Stimulated activated memory B cell treated with anti-CD40 and anti-IgM and Interleukin-4, amounts not matched to agents 10 μg/mL and 1 μg/mL and 100 μg/mL, for 72 hours (primary cell): Measurements from ENCODE around the gene DPYSL4.
"Not testable (repeated sequence)": the region's sequence is repeated elsewhere in the genome, so short reads cannot be mapped to it uniquely, and the experiment has no call there.

Experiments
- ATAC-seq: fragments of 150-1000 bp; cut with Tn5 transposase; 2 replicates; pipeline ENCODE4 v1.10.0; 2021
- H3K27ac Mint-ChIP-seq: one replicate; pipeline ENCODE4 v1.8.0; 2022; ENCODE audit warnings: mild to moderate bottlenecking, mixed read lengths
- H3K27me3 Mint-ChIP-seq: one replicate; pipeline ENCODE4 v1.8.0; 2022; ENCODE audit warnings: mixed read lengths
- H3K36me3 Mint-ChIP-seq: one replicate; pipeline ENCODE4 v1.8.0; 2022; ENCODE audit warnings: mixed read lengths
- H3K4me1 Mint-ChIP-seq: one replicate; pipeline ENCODE4 v1.8.0; 2022; ENCODE audit warnings: mixed read lengths
- H3K4me3 Mint-ChIP-seq: one replicate; pipeline ENCODE4 v1.8.0; 2022; ENCODE audit warnings: mild to moderate bottlenecking, moderate library complexity, mixed read lengths
- H3K9me3 Mint-ChIP-seq: one replicate; pipeline ENCODE4 v1.8.0; 2022; ENCODE audit warnings: mixed read lengths

Gene DPYSL4

DNA sequence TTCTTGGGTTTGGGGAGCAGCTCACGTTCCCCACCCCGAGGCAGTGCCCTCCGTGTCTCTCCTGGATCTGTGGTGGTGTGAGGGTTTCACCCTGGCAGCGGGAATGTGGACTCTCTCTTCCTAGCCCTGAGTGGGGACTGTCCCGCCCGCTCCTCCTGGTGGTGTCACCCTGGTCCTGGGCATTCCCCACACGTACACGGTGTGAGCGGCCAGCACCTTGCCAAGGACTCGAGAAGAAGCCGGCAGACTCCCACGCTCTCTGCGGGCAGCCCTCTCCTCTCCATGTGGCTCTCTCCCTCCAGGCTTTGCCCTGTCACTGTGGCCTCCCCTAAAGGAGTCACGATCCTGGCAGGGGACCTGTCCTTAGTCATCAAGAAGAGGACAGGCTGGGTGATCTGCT is 24.0 kb downstream of the DPYSL4 start:
- Mint-ChIP-seq H3K27me3 (no peaks in the 10 kb centered on the region), H3K4me1 (peaks cover 11% of the 10 kb centered on the region), H3K36me3 (peaks cover 38% of the 10 kb centered on the region), H3K27ac (no peak overlapping the region), H3K9me3 (peaks cover 20% of the 10 kb centered on the region), H3K4me3 (no peak overlapping the region)
- no peak for ATAC-seq

DNA sequence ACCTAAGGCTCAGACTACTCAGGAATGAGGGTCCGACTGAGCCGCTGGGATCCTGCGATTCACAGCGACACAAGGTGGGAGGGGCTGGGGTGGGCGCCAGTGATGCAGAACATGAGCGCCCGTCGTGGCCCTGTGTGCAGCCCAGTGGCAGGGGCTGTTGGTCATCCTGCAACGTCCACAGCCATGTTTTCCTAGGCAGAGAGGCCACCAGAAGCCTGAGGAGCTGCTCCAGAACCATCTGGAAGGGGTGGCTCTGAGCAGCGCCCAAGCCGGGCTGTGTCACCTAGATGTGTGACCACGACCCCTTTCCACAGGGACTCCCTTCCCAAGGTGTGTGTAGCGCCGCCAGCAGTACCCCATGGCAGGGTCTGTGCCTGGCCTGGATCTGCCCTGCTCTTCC is 24.5 kb downstream of the DPYSL4 start:
- H3K4me3 Mint-ChIP-seq: no peak overlapping the region
- peaks cover 20% of the 10 kb centered on the region for H3K9me3 Mint-ChIP-seq
- no peak overlapping the region for H3K27ac Mint-ChIP-seq
- no peaks in the 10 kb centered on the region for H3K27me3 Mint-ChIP-seq
- H3K4me1 Mint-ChIP-seq: peaks cover 11% of the 10 kb centered on the region
- peaks cover 38% of the 10 kb centered on the region for H3K36me3 Mint-ChIP-seq
- no peak for ATAC-seq

DNA sequence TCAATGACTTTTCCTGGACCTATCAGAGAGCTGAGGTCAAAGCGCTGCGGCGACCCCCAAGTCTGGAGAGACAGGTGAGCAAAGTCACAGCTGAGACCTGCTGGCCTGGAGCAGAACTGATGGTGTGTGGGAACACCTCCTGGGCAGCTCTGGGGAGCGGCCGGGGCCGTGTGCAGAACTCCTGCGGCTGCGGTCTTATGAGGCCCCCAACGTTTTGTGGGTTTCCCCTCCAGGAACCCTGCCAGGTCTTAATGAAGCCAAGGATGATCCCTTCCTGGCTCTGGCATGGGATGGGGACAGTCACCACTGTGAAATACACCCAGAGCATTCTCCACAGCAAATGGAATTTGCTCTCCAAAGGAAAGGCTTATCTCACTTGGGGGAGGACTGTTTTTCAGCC is 26.1 kb downstream of the DPYSL4 start:
- ATAC-seq: no peak
- no peaks in the 10 kb centered on the region for H3K27me3 Mint-ChIP-seq
- H3K4me1 Mint-ChIP-seq: peaks cover 11% of the 10 kb centered on the region
- peaks cover 44% of the 10 kb centered on the region for H3K36me3 Mint-ChIP-seq
- no peak overlapping the region for H3K4me3 Mint-ChIP-seq
- no peak overlapping the region for H3K27ac Mint-ChIP-seq
- H3K9me3 Mint-ChIP-seq: peaks cover 20% of the 10 kb centered on the region

DNA sequence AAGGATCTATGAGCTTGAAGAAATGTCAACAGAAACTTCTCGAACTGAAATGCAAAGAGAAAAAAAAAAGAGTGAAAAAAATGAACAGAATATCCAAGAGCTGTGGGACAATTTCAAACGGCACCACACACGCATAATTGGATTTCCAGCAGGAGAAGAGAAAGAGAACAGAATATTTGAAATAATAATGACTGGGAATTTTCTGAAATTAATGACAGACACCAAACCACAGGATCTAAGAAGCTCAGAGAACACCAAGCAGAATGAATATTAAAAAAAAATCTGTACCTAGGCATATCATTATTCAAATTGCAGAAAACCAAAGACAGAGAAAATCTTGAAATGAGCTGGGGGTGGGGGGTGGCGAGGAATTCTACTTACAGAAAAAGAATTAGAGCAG is 27.2 kb downstream of the DPYSL4 start:
- H3K9me3 Mint-ChIP-seq: peaks cover 22% of the 10 kb centered on the region
- H3K4me3 Mint-ChIP-seq: no peak overlapping the region
- no peaks in the 10 kb centered on the region for H3K27me3 Mint-ChIP-seq
- H3K27ac Mint-ChIP-seq: no peak overlapping the region
- peaks cover 50% of the 10 kb centered on the region for H3K36me3 Mint-ChIP-seq
- peaks cover 3% of the 10 kb centered on the region for H3K4me1 Mint-ChIP-seq
- no peak for ATAC-seq

DNA sequence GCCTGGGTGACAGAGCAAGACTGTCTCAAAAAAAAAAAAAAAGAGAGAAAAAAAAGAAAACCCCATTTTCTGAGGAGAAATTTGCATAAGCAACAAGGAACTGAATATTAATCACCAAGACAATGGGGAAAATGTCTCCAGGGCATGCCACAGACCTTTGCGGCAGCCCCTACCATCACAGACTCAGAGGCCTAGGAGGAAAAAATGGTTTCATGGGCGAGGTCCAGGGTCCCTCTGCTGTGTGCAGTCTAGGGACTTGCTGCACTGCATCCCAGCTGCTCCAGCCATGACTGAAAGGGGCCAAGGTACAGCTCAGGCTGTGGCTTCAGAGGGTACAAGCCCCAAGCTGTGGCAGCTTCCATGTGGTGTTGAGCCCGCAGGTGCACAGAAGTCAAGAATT is 29.7 kb downstream of the DPYSL4 start:
- H3K4me3 Mint-ChIP-seq, H3K27ac Mint-ChIP-seq, ATAC-seq, H3K4me1 Mint-ChIP-seq, H3K27me3 Mint-ChIP-seq: not testable (repeated sequence)
- Mint-ChIP-seq H3K36me3 (peaks cover 57% of the 10 kb centered on the region), H3K9me3 (peaks cover 22% of the 10 kb centered on the region)

DNA sequence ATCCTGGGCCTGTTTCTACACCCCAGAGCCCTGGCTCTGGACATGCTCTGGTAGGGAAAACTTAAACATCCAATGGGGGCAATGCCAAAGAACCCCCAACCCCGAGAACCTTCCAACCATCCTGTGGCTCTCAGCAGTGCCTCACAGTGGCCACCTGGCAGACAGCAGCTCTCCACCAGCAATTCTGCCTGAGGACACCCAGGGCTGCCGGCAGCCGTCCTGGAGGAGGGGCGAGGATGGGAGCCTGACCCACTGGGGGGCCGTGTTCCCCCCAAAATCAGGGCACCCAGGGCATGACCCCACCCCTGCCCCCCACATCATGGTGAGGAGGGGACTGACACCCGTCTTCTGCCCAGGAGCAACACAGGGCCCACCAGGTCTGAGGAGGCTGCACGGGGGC is 32.7 kb downstream of the DPYSL4 start:
- peaks cover 10% of the 10 kb centered on the region for H3K4me1 Mint-ChIP-seq
- H3K27me3 Mint-ChIP-seq: no peaks in the 10 kb centered on the region
- H3K36me3 Mint-ChIP-seq: peaks cover 32% of the 10 kb centered on the region
- no peak for ATAC-seq
- H3K9me3 Mint-ChIP-seq: peaks cover 10% of the 10 kb centered on the region
- no peak overlapping the region for H3K27ac Mint-ChIP-seq
- no peak overlapping the region for H3K4me3 Mint-ChIP-seq

DNA sequence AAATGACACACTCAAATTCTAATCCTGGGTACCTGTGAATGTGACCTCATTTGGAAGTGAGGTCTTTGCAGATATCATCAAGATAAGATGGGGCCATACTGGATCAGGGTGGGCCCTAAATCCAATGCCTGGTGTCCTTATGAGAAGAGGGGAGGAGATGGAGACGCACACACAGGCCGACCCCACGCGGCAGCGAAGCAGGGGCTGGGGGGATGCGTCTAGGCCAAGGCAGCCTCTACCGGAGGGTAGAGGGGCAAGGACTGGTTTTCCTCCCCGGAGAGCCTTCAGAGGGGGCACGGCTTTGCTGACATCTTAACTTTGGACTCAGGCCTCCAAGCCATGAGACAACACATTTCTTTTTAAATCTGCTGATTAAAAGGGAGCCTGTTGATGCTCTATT is 33.3 kb downstream of the DPYSL4 start:
- H3K27ac Mint-ChIP-seq: no peak overlapping the region
- peaks cover 10% of the 10 kb centered on the region for H3K4me1 Mint-ChIP-seq
- no peak for ATAC-seq
- H3K9me3 Mint-ChIP-seq: peaks cover 8% of the 10 kb centered on the region
- H3K27me3 Mint-ChIP-seq: no peaks in the 10 kb centered on the region
- H3K36me3 Mint-ChIP-seq: peaks cover 29% of the 10 kb centered on the region
- no peak overlapping the region for H3K4me3 Mint-ChIP-seq

DNA sequence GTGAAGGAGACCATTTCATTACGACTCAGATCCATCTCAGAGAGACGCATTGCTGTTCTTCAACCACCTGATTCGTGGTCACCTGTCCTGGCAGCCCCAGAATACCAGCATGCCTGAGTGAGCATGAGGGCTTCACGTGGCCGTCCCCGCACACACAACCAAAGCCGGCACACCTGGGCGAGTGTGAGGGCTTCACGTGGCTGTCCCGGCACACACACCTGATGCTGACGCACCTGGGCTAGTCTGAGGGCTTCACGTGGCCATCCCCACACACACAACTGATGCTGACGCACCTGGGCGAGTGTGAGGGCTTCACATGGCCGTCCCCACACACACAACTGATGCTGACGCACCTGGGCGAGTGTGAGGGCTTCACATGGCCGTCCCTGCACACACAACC is 34.2 kb downstream of the DPYSL4 start:
- not testable (repeated sequence) for H3K4me3 Mint-ChIP-seq, H3K9me3 Mint-ChIP-seq, H3K27me3 Mint-ChIP-seq, H3K27ac Mint-ChIP-seq, ATAC-seq
- Mint-ChIP-seq H3K4me1 (peaks cover 10% of the 10 kb centered on the region), H3K36me3 (peaks cover 23% of the 10 kb centered on the region)

DNA sequence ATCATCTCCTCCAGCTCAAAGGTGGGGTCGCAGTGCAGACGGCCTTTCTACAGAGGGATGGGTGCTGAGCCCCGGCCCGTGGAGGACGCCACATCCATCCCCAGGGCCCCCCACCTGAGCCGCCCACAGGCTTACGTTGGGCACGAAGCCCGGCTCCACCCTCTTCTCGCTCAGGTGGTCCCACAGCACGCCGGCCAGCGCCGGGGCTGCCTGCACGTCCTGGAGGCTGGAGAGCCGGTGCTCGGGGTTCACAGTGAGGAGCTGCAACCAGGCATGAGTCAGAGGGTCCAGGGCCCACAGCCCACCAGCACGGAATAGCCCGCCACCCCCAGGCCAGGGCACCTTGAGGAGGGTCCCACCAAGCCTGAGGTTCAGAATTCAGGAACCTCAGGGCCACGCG is 36.0 kb downstream of the DPYSL4 start:
- Mint-ChIP-seq H3K27me3 (no peaks in the 10 kb centered on the region), H3K9me3 (peaks cover 2% of the 10 kb centered on the region), H3K4me3 (no peak overlapping the region), H3K36me3 (peaks cover 18% of the 10 kb centered on the region), H3K4me1 (peaks cover 10% of the 10 kb centered on the region), H3K27ac (no peak overlapping the region)
- ATAC-seq: no peak

DNA sequence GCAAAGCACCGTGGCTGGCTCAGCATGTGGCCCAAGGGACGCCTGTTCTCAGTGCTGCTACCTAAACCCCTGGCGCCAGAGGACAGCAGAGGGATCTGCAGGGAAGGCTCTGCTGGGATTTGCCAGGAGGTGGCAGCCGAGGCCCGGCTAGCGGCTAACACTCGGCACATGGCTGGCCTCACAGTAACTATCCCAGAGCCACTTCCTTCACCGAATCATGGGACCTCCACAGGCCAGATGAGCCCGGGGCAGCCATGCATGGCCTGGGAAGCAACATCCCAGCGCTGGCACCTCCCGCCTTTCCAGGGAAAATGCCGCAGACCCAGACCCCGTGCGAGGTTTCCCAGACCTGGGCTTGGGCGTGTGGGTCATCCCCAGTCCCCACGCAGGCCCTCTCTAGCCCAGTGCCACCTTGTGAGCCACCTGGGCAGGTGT is 36.4 kb downstream of the DPYSL4 start:
- Mint-ChIP-seq H3K9me3 (peaks cover 2% of the 10 kb centered on the region), H3K4me3 (no peak overlapping the region), H3K36me3 (peaks cover 16% of the 10 kb centered on the region), H3K27me3 (no peaks in the 10 kb centered on the region), H3K27ac (no peak overlapping the region), H3K4me1 (peaks cover 10% of the 10 kb centered on the region)
- peak; percentile 74 for ATAC-seq

DNA sequence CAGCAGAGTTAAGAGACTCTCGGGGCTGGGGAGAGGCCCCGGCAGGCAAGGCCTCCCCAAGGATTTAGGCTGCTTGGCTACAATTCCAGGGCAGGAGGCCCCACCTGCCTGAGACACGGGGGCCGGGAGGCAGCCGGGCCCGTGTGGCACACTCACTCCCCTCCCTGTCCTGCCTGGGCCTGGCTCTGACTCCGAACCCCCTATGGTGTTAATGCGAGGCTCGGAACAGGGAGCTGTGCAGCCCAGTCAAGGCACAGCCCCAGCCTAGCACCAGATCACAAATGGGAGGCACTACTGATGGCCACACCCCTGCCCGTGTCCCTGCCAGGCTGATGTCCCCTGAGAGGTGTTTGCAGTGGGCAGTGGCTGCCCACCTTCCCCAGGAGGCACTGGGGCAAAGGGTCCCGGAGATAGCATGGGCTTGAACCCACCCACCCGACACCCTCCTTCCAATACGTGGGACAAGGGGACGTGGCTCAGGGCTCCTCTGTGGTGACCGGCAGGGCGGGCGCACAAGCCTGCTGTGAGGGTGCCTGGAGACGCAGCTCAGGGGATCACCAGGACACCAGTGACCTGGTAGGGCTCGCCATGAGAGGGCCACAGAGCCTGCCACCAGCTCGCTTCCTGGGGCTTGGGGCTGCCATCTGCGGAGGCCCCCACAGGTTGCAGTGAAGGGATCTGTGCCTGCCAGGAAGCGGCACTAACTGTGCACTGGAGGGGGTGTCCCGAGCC is 37.0 kb downstream of the DPYSL4 start:
- no peak for ATAC-seq
- peaks cover 12% of the 10 kb centered on the region for H3K36me3 Mint-ChIP-seq
- peaks cover 10% of the 10 kb centered on the region for H3K4me1 Mint-ChIP-seq
- peaks cover under 1% of the 10 kb centered on the region for H3K9me3 Mint-ChIP-seq
- H3K27ac Mint-ChIP-seq: no peak overlapping the region
- no peak overlapping the region for H3K4me3 Mint-ChIP-seq
- no peaks in the 10 kb centered on the region for H3K27me3 Mint-ChIP-seq

DNA sequence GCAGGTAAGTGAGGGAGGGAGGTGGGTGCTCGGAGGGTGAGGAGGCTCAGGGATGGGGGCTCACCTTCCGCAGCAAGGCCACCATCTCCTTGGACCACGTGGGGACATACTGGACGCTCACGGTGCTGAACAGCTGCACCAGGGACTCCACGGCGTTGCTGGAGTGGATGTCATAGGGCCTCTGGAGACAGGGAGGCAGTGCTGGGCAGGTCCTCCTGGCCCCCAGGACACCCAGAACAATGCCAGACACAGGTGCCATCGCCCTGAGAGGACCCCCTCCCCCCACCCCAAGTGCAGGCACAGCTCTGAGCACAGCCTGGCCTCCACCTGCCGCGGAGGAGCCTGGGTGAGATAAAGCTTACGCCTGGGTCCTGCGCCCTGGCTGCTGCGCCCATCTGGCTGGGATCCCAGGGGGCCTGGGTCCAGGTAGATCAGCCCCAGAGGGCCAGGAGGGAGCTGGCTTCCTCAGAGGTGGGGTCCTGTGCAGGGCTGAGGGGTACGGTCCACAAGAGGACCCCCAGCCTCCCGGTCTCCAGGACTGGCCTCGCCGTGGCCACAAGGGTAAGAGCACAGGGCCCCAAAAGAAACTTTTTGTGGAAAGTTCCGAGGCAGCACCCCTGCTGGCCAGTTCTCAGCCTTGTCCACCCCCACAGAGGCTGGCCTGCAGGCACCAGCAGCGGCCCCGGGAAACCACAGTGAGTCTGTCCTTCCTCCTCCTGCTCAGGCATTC is 37.8 kb downstream of the DPYSL4 start:
- H3K4me3 Mint-ChIP-seq: no peak overlapping the region
- H3K9me3 Mint-ChIP-seq: no peaks in the 10 kb centered on the region
- no peak overlapping the region for H3K27ac Mint-ChIP-seq
- H3K36me3 Mint-ChIP-seq: peaks cover 6% of the 10 kb centered on the region
- H3K4me1 Mint-ChIP-seq: peaks cover 10% of the 10 kb centered on the region
- ATAC-seq: no peak
- no peaks in the 10 kb centered on the region for H3K27me3 Mint-ChIP-seq

DNA sequence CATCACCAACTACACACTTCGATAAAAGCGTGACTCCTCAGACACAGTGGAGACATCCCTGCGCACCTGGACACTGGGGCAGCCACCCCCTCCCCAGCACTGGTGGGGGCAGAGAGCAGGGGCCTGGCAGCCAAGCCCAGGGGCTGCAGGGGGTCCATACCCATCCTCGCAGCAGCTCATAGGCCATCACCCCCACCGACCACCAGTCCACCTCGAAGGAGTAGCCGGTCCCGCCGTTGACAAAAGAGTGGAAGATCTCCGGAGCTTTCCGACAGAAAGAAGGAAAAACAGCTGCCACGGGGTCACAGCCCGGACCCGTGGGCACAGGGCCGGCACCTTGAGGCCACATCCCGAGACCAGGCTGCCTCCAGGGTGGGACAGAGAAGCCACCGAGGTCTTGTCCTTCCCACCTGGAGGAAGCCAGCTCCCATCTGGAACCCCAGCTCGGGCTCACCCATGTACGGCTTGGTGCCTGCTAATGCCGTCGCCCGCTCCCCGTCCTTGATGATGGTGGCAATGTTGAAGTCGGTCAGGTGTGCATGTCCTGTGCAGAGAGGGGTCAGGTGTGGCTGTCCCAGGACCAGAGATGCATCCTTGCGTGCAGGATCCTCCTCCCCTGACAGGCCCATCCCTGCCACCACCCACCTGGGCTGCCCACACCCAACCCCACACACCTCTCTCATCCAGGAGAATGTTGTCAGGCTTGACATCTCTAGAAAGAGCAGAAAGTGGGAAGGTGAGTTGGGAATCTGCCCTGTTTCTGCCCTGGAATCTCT is 38.5 kb downstream of the DPYSL4 start:
- Mint-ChIP-seq H3K27ac (no peak overlapping the region), H3K27me3 (no peaks in the 10 kb centered on the region), H3K36me3 (peaks cover 6% of the 10 kb centered on the region), H3K4me1 (peaks cover 14% of the 10 kb centered on the region), H3K9me3 (no peaks in the 10 kb centered on the region), H3K4me3 (no peak overlapping the region)
- ATAC-seq: no peak

DNA sequence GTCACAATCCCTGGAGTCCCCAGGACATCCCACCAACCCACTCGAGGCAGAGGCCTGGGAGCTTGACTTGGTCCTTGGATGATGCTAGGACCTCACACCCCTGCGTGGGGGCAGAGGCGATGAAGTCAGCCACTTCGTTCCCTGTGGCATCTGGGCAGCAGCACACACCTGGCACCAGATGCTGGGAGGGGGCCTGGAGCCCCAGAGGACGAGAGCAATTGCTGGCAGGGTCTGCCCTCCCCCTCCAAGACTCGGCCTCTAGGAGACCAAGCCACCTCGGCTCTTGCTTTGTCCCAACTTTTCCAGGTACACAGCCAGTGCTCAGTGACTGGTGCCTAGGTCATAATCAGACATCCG is 39.1 kb downstream of the DPYSL4 start:
- Mint-ChIP-seq H3K27ac (no peak overlapping the region), H3K4me1 (peaks cover 14% of the 10 kb centered on the region), H3K36me3 (peaks cover under 1% of the 10 kb centered on the region), H3K9me3 (no peaks in the 10 kb centered on the region), H3K4me3 (no peak overlapping the region), H3K27me3 (no peaks in the 10 kb centered on the region)
- no peak for ATAC-seq

DNA sequence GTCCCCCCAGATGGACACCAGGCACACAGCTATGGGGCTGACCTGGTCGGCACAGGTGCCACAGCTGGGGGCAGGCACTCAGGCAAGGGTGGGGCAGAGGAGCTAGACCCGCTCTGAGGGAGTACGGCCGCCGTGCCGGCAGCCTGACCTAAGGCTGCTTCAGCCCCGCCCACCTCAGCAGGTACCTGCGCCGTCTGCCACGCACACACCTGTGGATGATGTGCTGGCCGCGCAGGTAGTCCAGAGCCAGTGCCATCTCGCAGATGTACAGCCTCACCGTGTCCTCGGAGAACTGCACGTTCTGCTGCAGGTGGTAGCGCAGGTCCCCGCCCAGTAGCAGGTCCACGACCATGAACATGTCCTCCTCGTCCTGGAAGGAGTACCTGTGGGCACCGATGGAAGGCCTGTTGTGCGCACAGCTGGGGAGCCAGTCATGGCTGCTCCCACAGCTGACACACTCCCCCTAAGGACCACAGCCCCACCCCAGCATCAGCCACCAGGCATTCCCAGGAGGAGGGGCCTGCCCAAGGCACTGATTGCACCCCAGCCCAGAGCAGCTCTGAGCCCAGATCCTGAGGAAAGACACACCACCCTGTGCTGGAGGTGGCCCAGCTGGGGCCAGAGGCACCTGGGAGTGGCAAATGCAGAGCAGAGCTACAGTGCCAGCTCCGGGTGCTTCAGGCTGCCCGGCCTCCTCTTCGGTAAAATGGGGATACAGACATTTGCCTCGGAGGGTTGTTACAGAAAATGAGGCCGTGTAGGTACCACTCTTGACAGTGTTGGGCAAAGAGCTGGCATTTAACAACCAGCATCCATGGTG is 40.0 kb downstream of the DPYSL4 start:
- no peaks in the 10 kb centered on the region for H3K36me3 Mint-ChIP-seq
- no peaks in the 10 kb centered on the region for H3K27me3 Mint-ChIP-seq
- H3K4me1 Mint-ChIP-seq: peaks cover 15% of the 10 kb centered on the region
- H3K4me3 Mint-ChIP-seq: no peak overlapping the region
- no peak for ATAC-seq
- H3K9me3 Mint-ChIP-seq: no peaks in the 10 kb centered on the region
- no peak overlapping the region for H3K27ac Mint-ChIP-seq
